Occipital lobe (tissue), 2 donors: Measurements from ENCODE around the gene MAMDC4. TPM values are rescaled to one million over a fixed set of nuclear protein-coding genes. Genes with fewer than 3 reads are reported as not detected.
"Not testable (repeated sequence)": the region's sequence is repeated elsewhere in the genome, so short reads cannot be mapped to it uniquely, and the experiment has no call there.

Source experiments
- DNase-seq: peaks from one replicate; lab custom pipeline; 2025; lab: John Stamatoyannopoulos, UW
- total RNA-seq: library from RNA; depleted of rRNA; stranded (reverse); fragments of >200 nt; gene quantifications from one replicate; pipeline ENCODE4 v1.2.3, GENCODE V29; 2014

MAMDC4 gene
- total RNA-seq, 1 donor from 2014 or later, result 2.5 TPM

DNA sequence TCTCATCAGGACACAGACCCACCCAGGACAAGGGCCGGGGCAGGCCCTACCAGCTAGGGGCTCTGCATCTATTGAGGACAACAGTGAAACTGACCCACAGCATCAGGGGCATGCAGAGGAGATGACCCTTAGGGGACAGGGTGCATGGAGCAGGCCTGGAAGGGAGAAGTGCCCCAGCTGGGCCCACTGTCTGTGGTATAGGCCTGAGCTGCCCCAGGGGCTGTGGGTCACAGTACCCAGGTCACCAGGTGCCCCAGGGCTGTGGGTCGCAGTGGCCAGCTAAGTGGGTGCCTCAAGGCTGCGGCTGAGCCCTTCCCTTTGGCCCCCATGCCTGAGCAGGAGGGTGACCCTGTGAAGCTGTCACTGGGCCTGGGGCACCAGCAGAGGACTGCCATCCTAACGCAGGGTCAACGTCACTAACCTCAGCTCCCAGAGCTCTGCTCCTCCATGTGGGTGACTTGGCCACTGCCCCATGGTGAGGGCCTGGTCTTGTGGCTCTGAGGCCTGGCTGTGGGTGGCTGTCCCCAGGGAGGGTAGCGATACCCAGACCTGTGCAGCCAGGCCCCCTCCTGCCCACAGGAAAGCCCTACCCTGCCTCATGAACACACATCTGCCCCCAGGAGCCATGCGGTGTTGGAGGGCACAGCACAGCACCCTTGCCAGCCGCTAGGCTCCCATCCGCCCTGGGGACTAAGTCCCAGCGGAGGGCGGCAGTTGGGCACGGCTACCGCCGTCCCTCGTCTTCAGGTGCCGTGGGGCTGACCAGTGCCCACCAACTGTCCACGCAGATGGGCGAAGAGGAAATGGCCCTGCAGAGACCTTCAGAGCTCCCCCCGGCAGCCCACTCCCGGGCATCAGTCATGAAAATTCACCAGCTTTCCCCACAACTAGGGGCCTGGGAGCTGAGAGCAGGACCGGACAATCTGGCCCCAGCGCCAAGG lies 9.1 kb downstream of the MAMDC4 start:
- no peak for DNase-seq

GRCh38 chr9:136861874-136862457 lies 9.8 kb downstream of the MAMDC4 start:
- no peak for DNase-seq

DNA sequence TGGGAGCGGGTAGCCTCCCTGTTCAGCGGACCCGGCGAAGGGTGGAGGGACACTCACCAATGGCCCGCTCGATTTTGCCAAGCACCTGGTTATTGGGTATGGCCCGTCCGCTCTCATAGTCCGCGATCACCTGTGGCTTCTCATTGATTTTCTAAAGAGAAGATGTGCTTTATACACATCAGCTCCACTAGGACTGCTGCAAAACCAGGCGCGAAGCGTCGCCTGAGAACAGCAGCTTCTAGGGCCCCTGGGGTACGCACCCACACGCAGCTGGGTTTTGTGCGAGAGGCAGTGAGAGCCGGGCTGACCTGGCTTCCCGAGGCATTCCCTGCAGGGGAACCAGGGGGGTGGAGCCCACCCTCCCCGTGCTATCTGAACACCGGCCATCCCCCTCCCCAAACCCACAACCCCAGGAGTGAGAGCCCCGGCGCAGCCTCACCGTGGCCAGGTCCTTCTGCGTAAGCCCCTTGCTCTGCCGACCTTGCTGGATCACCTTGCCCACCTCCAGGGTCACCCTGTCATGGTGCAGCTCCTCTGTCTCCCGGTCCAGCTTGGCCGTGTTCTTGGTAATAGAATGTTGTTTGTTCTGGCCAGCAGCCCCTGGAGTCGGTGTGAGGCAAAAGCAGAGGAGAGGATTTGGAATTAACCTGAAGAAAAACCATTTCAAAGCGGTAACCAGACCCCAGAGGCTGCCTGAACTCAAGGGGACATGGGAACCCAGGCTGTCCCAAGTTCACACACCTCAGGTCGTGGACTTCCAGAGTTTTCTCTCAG lies 10.9 kb downstream of the MAMDC4 start:
- DNase-seq, result no peak

DNA sequence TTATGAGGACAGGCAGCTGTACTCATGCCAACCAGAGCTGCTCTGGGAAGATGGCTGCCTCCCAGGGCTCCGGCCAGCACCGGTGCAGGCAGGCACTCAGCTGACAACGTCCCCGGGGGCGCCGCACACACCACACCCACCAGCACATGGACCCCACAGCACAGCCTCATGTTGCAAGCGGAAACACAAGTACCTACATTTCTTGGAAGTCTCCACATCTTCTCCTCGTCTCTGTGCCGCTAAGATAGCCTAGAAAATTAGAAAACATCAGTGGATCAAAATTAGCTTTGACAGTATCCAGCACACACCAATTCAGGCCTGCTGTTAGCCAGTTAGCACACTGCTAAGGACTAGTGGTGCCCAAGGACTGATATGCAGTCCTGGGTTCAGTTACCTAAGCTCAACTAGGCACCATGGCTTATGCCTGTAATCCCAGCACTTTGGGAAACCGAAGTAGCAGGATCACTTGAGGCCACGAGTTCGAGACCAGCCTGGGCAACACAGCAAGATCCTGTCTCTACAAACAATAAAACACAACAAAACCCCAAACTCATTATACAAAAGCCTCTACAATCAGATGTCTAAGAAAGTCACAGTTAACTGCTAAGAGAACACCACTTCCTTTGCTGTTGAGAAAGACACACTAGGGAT lies 11.6 kb downstream of the MAMDC4 start:
- no peak for DNase-seq

- no peak for DNase-seq
These were observed 13.1 kb downstream of the MAMDC4 start for GRCh38 chr9:136865041-136865767.

DNA sequence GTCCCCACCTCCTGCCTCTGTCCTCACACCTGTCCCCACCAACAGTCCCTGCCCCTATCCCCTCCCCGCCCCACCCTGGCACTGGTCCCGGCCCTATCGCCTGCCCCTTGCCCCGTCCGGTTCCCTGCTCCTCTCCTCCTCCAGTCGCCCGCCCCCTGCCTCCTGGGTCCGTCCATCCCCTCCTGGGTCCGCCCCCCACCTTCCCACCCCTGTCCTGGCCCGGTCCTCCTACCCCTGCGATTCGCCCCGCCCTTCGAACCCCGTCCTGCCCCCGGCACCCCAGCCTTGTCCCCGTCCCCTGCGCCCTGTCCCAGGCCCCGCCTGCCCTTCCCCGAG lies 13.6 kb downstream of the MAMDC4 start:
- DNase-seq, result no peak

DNA sequence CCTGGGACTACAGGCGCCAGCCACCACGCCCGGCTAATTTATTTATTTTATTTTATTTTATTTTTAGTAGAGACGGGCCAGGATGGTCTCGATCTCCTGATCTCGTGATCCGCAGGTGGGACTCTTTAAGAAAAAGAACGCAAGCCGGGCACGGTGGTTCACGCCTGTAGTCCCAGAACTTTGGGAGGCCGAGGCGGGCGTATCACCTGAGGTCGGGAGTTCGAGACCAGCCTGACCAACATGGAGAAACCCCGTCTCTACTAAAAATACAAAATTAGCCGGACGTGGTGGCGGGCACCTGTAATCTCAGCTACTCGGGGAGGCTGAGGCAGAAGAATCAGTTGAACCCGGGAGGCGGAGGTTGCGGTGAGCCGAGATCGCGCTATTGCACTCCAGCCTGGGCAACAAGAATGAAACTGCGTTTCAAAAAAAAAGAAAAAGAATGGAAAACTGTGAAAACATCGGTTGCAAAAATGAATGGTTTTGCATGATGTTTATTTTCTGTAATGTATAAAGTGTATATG lies 14.8 kb downstream of the MAMDC4 start:
- not testable (repeated sequence) for DNase-seq

GRCh38 chr9:136867480-136867879 lies 15.3 kb downstream of the MAMDC4 start:
- DNase-seq, result no peak

DNA sequence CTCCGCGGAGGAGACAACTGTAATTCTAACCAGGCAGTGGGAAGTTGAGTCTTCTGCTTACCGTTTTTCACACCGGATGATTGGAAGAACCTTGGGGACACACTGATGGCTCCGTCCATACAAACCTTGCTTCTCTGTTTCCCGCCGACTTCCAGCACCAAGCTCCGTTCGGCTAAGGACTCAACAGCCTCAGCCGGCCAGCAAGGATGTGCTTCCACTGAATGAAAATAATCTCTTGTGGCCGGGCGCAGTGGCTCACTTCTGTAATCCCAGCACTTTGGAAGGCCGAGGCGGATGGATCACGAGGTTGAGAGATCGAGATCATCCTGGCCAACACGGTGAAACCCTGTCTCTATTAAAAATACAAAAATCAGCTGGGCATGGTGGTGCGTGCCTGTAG lies 15.8 kb downstream of the MAMDC4 start:
- no peak for DNase-seq

- DNase-seq, result no peak
These were observed 16.5 kb downstream of the MAMDC4 start for GRCh38 chr9:136868644-136869043.

DNA sequence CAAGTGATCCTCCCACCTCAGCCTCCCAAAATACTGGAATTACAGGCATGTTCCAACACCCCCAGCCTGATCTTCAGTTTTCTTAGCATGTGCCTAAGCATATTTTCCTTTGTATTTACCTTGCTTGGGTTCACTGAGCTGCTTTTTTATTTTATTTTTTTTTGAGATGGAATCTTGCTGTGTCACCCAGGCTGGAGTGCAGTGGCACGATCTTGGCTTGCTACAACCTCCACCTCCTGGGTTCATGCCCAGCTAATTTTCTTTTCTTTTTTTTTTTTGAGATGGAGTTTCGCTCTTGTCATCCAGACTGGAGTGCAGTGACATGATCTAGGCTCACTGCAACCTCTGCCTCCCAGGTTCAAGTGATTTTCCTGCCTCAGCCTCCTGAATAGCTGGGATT lies 17.5 kb downstream of the MAMDC4 start:
- DNase-seq, result not testable (repeated sequence)

- no peak for DNase-seq
These were observed 23.0 kb downstream of the MAMDC4 start for GRCh38 chr9:136875155-136875554.

DNA sequence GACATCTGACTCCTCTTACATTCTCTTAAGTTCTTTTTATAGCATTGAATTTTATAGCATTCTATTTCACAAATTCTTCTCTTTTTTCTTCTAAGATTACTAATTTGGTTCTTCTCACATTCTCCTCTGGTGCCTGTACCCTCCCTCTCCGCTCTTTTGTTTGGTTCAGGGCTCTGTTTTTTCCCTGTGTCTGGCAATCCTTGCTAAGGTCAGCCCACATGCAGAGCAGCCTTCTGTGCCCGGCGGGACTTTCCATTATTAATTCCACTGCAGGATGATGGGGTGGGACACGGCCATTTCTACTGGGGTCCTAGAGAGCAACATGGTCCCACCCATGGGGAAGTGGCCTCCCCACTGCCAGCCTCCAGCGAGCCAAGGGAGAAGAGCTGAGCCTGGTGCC lies 24.3 kb downstream of the MAMDC4 start:
- no peak for DNase-seq

DNA sequence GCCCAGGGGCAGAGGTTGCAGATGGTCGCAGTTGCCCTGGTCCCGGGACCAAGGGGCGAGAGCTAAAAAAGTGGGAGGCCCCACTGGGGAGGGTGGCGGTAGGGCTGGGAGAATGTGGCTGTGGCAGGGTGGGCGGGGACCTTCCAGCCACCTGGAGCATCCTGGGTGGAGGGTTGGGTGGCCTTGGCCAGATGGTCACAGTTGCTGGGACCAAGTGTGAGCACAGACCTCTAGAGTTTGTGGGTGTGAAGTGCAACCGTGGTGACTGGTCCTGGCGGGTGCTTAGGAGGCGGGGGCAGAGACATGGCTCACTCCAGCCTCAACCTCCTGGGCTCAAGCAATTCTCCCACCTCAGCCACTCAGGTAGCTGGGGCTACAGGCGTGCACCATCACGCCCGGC lies 28.5 kb downstream of the MAMDC4 start:
- DNase-seq, result no peak

- no peak for DNase-seq
These were observed 29.6 kb downstream of the MAMDC4 start for GRCh38 chr9:136881691-136882108.

GRCh38 chr9:136882109-136882946 lies 30.2 kb downstream of the MAMDC4 start:
- DNase-seq, result no peak

DNA sequence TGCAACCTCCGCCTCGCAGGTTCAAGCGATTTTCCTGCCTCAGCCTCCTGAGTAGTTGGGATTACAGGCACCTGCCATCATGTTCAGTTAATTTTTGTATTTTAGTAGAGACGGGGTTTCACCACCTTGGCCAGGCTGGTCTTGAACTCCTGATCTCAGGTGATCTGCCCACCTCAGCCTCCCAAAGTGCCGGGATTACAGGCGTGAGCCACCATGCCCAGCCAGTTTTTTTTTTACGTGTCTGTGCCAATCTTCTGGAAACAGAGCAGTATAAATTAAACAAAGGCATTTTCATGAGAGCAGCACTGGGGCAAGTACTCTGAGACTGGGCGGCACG lies 30.8 kb downstream of the MAMDC4 start:
- not testable (repeated sequence) for DNase-seq

DNA sequence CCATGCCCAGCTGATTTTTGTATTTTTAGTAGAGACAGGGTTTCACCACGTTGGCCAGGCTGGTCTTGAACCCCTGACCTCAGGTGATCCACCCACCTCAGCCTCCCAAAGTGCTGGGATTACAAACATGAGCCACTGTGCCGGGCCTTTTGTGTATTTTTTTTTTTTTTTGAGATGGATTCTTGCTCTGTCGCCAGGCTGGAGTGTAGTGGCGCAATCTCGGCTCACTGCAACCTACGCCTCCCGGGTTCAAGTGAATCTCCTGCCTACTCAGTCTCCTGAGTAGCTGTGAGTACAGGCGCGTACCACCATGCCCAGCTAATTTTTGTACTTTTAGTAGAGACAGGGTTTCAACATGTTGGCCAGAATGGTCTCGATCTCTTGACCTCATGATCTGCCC lies 31.5 kb downstream of the MAMDC4 start:
- not testable (repeated sequence) for DNase-seq

- peak; percentile 95 for DNase-seq
These were observed 33.9 kb downstream of the MAMDC4 start, which contains the start of gene TRAF2 for GRCh38 chr9:136885950-136886578. TSS of gene TRAF2 (plus strand) at chr9:136886516. CDS start at chr9:136898741, 12,225 bp downstream.
